Anterior cingulate cortex (tissue), 58 donors: ENCODE measurements around the gene SACM1L.
A peak's percentile ranks its signal among the peaks of the same experiment; 100 is the strongest.
"Not testable (repeated sequence)": the region's sequence is repeated elsewhere in the genome, so short reads cannot be mapped to it uniquely, and the experiment has no call there.

Experiments used
- DNase-seq, 58 donors: peaks; one replicate each; lab custom pipeline; 2025; lab: John Stamatoyannopoulos, UW

Gene SACM1L

GRCh38 chr3:45730409-45731154 lies 41.4 kb downstream of the SACM1L start:
- DNase-seq: no peak

- no peak for DNase-seq
Observed at GRCh38 chr3:45736707-45737106, 47.5 kb downstream of the SACM1L start.

- DNase-seq: no peak
Observed at GRCh38 chr3:45737234-45737633, 48.0 kb downstream of the SACM1L start.

- no peak for DNase-seq
Observed at GRCh38 chr3:45739991-45740390, 50.8 kb downstream of the SACM1L start.

GRCh38 chr3:45741247-45741646 lies 52.1 kb downstream of the SACM1L start:
- DNase-seq: no peak

- peak in 1 of 58 donors; percentile 8 for DNase-seq
Observed at GRCh38 chr3:45741742-45742460, 52.7 kb downstream of the SACM1L start.

- no peak for DNase-seq
Observed at GRCh38 chr3:45742461-45743089, 53.4 kb downstream of the SACM1L start.

- DNase-seq: no peak
Observed at GRCh38 chr3:45746165-45746776, 57.1 kb downstream of the SACM1L start.

- DNase-seq: no peak
Observed at GRCh38 chr3:45746777-45747622, 57.8 kb downstream of the SACM1L start.

GRCh38 chr3:45748068-45748467 lies 58.9 kb downstream of the SACM1L start:
- DNase-seq: no peak

GRCh38 chr3:45749036-45749600 lies 59.9 kb downstream of the SACM1L start:
- not testable (repeated sequence) for DNase-seq

- DNase-seq: no peak
Observed at GRCh38 chr3:45749880-45750279, 60.7 kb downstream of the SACM1L start.

- DNase-seq: no peak
Observed at GRCh38 chr3:45751537-45752242, 62.5 kb downstream of the SACM1L start.

GRCh38 chr3:45753095-45753494 lies 63.9 kb downstream of the SACM1L start:
- no peak for DNase-seq

GRCh38 chr3:45754461-45754860 lies 65.3 kb downstream of the SACM1L start:
- DNase-seq: no peak

- no peak for DNase-seq
Observed at GRCh38 chr3:45756055-45756454, 66.9 kb downstream of the SACM1L start.

- not testable (repeated sequence) for DNase-seq
Observed at GRCh38 chr3:45757141-45757540, 67.9 kb downstream of the SACM1L start.

- no peak for DNase-seq
Observed at GRCh38 chr3:45758871-45759270, 69.7 kb downstream of the SACM1L start.

- no peak for DNase-seq
Observed at GRCh38 chr3:45759851-45760250, 70.7 kb downstream of the SACM1L start.
